Caki2 (cell line): ENCODE measurements around the gene TOP3B. TPM values are rescaled to one million over a fixed set of nuclear protein-coding genes. Genes with fewer than 3 reads are reported as not detected.

ENCODE experiments used
- DNase-seq: peaks from one replicate; pipeline ENCODE4 v3.0.0-alpha.2; 2015; ENCODE audit warnings: low read depth
- in situ Hi-C: cut with HindIII; loops from 2 replicates; pipeline ENCODE4 v1.10.0; 2016; ENCODE audit warnings: low sequenced_read_pairs, low pct_unique_long_range_greater_than_20kb, mixed read lengths
- total RNA-seq: library from RNA; depleted of rRNA; stranded (reverse); fragments of >200 nt; shearing (Covaris generic); gene quantifications from 2 replicates; pipeline ENCODE4 v1.2.3, GENCODE V29; 2014; ENCODE audit warnings: low replicate concordance; rRNA removed

Gene TOP3B
- 24.5 and 25.6 TPM in 2 replicates for total RNA-seq

GRCh38 chr22:21982338-21982965 is at the start of gene TOP3B:
TSS of gene TOP3B (minus strand) at chr22:21982787. CDS start at chr22:21975709, 7,078 bp downstream.
- DNase-seq = peak; percentile 59
- in situ Hi-C loops = no loop called here

GRCh38 chr22:22031183-22031945 is 48.8 kb upstream of the TOP3B start:
- in situ Hi-C loops = no loop called here
- no peak for DNase-seq

- in situ Hi-C loops = no loop called here
- peak; percentile 8 for DNase-seq
Observed at GRCh38 chr22:22030493-22031182, 48.1 kb upstream of the TOP3B start.

GRCh38 chr22:22027955-22028354 is 45.4 kb upstream of the TOP3B start:
- DNase-seq = no peak
- in situ Hi-C loops = no loop called here

GRCh38 chr22:22026157-22026831 is 43.7 kb upstream of the TOP3B start:
- in situ Hi-C loops = no loop called here
- DNase-seq = no peak

- in situ Hi-C loops = no loop called here
- DNase-seq = no peak
Observed at GRCh38 chr22:22025320-22026156, 43.0 kb upstream of the TOP3B start.

- DNase-seq = no peak
- in situ Hi-C loops = no loop called here
Observed at GRCh38 chr22:22024440-22024839, 41.9 kb upstream of the TOP3B start.

- no peak for DNase-seq
- in situ Hi-C loops = no loop called here
Observed at GRCh38 chr22:22023581-22024137, 41.1 kb upstream of the TOP3B start.

GRCh38 chr22:22022947-22023534 is 40.5 kb upstream of the TOP3B start:
- in situ Hi-C loops = no loop called here
- no peak for DNase-seq

- in situ Hi-C loops = no loop called here
Observed at GRCh38 chr22:22022255-22022840, 39.8 kb upstream of the TOP3B start.

GRCh38 chr22:22021162-22021750 is 38.7 kb upstream of the TOP3B start:
- in situ Hi-C loops = no loop called here
- no peak for DNase-seq

More at GRCh38 chr22:22022255-22022840, 39.8 kb upstream of the TOP3B start:
- DNase-seq = no peak

- in situ Hi-C loops = no loop called here
- DNase-seq = no peak
Observed at GRCh38 chr22:22020425-22020852, 37.9 kb upstream of the TOP3B start.

GRCh38 chr22:22019659-22020424 is 37.3 kb upstream of the TOP3B start:
- no peak for DNase-seq
- in situ Hi-C loops = no loop called here

- no peak for DNase-seq
- in situ Hi-C loops = no loop called here
Observed at GRCh38 chr22:22018825-22019658, 36.5 kb upstream of the TOP3B start.

GRCh38 chr22:22015631-22016030 is 33.0 kb upstream of the TOP3B start:
- DNase-seq = no peak
- in situ Hi-C loops = no loop called here
